HL-60/S4 (cell line): ENCODE measurements around the gene KRTAP12-4.
"Not testable (repeated sequence)": the region's sequence is repeated elsewhere in the genome, so short reads cannot be mapped to it uniquely, and the experiment has no call there.

Source experiments
- in situ Hi-C: fragments of 300-500 bp; cut with MboI; formaldehyde crosslinking; loops from 2 replicates; pipeline ENCODE4 v1.14.3; 2022; ENCODE audit warnings: low sequenced_read_pairs

The KRTAP12-4 gene

GRCh38 chr21:44637018-44637850 is 17.2 kb downstream of the KRTAP12-4 start, which contains the start of gene KRTAP10-10:
KRTAP10-10 (plus strand) TSS chr21:44637356; CDS start chr21:44637418, 62 bp downstream.
- in situ Hi-C loops = no loop called here

GRCh38 chr21:44636209-44637017 is 18.0 kb downstream of the KRTAP12-4 start:
- in situ Hi-C loops = no loop called here

- in situ Hi-C loops = no loop called here
Measured at GRCh38 chr21:44632067-44632466, 22.4 kb downstream of the KRTAP12-4 start.

GRCh38 chr21:44630440-44630839 is 24.0 kb downstream of the KRTAP12-4 start:
- in situ Hi-C loops = no loop called here

GRCh38 chr21:44628707-44629391 is 25.6 kb downstream of the KRTAP12-4 start:
- in situ Hi-C loops = no loop called here

- in situ Hi-C loops = not testable (repeated sequence)
Measured at GRCh38 chr21:44627831-44628233, 26.6 kb downstream of the KRTAP12-4 start.

- in situ Hi-C loops = not testable (repeated sequence)
Measured at GRCh38 chr21:44627181-44627822, 27.2 kb downstream of the KRTAP12-4 start.

GRCh38 chr21:44626673-44627143 is 27.8 kb downstream of the KRTAP12-4 start, which contains the start of gene KRTAP10-9:
KRTAP10-9 (plus strand) TSS chr21:44627093; CDS start chr21:44627172, 79 bp downstream.
- in situ Hi-C loops = no loop called here

- in situ Hi-C loops = no loop called here
Measured at GRCh38 chr21:44626262-44626661, 28.2 kb downstream of the KRTAP12-4 start.

- in situ Hi-C loops = no loop called here
Measured at GRCh38 chr21:44625756-44626155, 28.7 kb downstream of the KRTAP12-4 start.

GRCh38 chr21:44623575-44623974 is 30.9 kb downstream of the KRTAP12-4 start:
- in situ Hi-C loops = no loop called here

- in situ Hi-C loops = no loop called here
Measured at GRCh38 chr21:44619886-44620285, 34.6 kb downstream of the KRTAP12-4 start.

GRCh38 chr21:44618909-44619308 is 35.5 kb downstream of the KRTAP12-4 start:
- in situ Hi-C loops = no loop called here

- in situ Hi-C loops = no loop called here
Measured at GRCh38 chr21:44618504-44618903, 36.0 kb downstream of the KRTAP12-4 start.

GRCh38 chr21:44617071-44617501 is 37.4 kb downstream of the KRTAP12-4 start:
- in situ Hi-C loops = no loop called here

GRCh38 chr21:44616591-44616926 is 37.9 kb downstream of the KRTAP12-4 start:
- in situ Hi-C loops = no loop called here

- in situ Hi-C loops = no loop called here
Measured at GRCh38 chr21:44615911-44616590, 38.4 kb downstream of the KRTAP12-4 start.

- in situ Hi-C loops = no loop called here
Measured at GRCh38 chr21:44615466-44615865, 39.0 kb downstream of the KRTAP12-4 start.

- in situ Hi-C loops = no loop called here
Measured at GRCh38 chr21:44614961-44615391, 39.5 kb downstream of the KRTAP12-4 start.

GRCh38 chr21:44614161-44614631 is 40.3 kb downstream of the KRTAP12-4 start:
- in situ Hi-C loops = no loop called here
